ENCODE measurements around the gene GANC. TPM values are rescaled to one million over a fixed set of nuclear protein-coding genes. Genes with fewer than 3 reads are reported as not detected.

The GANC gene
- total RNA-seq, 4 donors from 2014 or later, result 20.8 to 63.5 (median 35.3) TPM

DNA sequence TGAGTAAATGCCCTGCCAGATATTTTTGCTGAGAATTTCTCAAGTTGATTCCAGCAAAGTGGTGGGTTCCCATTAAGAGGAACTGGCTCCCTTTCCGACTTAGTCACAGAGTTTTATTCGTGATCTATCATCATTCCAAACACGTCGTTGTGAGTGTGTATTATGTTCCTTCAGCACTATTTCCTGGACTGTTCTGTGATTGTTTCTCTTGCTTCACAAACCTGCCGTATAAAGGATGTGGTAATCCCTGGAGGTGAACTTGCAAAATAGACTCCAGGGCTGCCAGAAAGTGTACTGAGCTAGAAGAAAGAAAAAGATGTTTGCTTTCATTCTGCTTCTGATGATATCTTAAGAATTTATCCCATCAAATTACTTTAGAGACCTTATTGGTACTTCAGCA lies 71.8 kb downstream of the GANC start:
- Histone ChIP-seq H3K27me3 (no peaks in the 10 kb centered on the region), H3K4me3 (no peak overlapping the region), H3K9me3 (no peaks in the 10 kb centered on the region), H3K36me3 (peaks cover 0 to 19% (median 0%) of the 10 kb centered on the region in 3 donors), H3K4me1 (no peaks in the 10 kb centered on the region), H3K27ac (no peak overlapping the region)
- no peak for TF ChIP-seq POLR2A (IDR thresholded peaks at IDR 0.05)
- TF ChIP-seq, protein P1, sequence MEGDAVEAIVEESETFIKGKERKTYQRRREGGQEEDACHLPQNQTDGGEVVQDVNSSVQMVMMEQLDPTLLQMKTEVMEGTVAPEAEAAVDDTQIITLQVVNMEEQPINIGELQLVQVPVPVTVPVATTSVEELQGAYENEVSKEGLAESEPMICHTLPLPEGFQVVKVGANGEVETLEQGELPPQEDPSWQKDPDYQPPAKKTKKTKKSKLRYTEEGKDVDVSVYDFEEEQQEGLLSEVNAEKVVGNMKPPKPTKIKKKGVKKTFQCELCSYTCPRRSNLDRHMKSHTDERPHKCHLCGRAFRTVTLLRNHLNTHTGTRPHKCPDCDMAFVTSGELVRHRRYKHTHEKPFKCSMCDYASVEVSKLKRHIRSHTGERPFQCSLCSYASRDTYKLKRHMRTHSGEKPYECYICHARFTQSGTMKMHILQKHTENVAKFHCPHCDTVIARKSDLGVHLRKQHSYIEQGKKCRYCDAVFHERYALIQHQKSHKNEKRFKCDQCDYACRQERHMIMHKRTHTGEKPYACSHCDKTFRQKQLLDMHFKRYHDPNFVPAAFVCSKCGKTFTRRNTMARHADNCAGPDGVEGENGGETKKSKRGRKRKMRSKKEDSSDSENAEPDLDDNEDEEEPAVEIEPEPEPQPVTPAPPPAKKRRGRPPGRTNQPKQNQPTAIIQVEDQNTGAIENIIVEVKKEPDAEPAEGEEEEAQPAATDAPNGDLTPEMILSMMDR (IDR thresholded peaks at IDR 0.05), result no peak
- DNase-seq, result no peak

GRCh38 chr15:42345504-42345903 lies 72.5 kb downstream of the GANC start:
- Histone ChIP-seq H3K27ac (no peak overlapping the region), H3K4me3 (no peak overlapping the region), H3K36me3 (peaks cover 0 to 24% (median 0%) of the 10 kb centered on the region in 3 donors), H3K4me1 (no peaks in the 10 kb centered on the region), H3K27me3 (no peaks in the 10 kb centered on the region), H3K9me3 (no peaks in the 10 kb centered on the region)
- TF ChIP-seq, protein P1 (IDR thresholded peaks at IDR 0.05), result no peak
- no peak for TF ChIP-seq POLR2A (IDR thresholded peaks at IDR 0.05)
- no peak for DNase-seq

DNA sequence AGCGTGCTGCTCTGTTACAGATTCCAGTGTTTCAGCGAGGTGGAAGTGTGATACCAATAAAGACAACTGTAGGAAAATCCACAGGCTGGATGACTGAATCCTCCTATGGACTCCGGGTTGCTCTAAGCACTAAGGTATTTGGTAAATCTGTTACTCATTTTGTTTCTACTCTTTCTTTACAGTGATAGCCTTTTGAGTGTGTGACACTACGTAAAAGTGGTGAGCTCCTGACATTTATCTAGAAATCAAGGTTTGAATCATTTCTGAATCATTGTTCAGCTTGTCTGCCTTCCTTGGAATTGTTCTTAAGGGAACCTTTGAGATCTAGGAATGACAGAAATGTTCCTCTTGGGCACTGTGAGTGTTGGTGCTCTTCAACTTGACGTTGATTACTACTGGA lies 75.1 kb downstream of the GANC start:
- Histone ChIP-seq H3K27me3 (no peaks in the 10 kb centered on the region), H3K27ac (no peak overlapping the region), H3K4me3 (no peak overlapping the region), H3K4me1 (no peaks in the 10 kb centered on the region), H3K9me3 (no peaks in the 10 kb centered on the region), H3K36me3 (peaks cover 0 to 50% (median 0%) of the 10 kb centered on the region in 3 donors)
- no peak for DNase-seq
- TF ChIP-seq, protein P1 (IDR thresholded peaks at IDR 0.05), result no peak
- TF ChIP-seq POLR2A (IDR thresholded peaks at IDR 0.05), result no peak

GRCh38 chr15:42349186-42349585 lies 76.2 kb downstream of the GANC start:
- no peak for TF ChIP-seq POLR2A (IDR thresholded peaks at IDR 0.05)
- TF ChIP-seq, protein P1 (IDR thresholded peaks at IDR 0.05), result no peak
- no peak for DNase-seq
- no peaks in the 10 kb centered on the region for H3K27me3 ChIP-seq
- H3K4me1 ChIP-seq, result no peaks in the 10 kb centered on the region
- H3K4me3 ChIP-seq, result no peak overlapping the region
- no peaks in the 10 kb centered on the region for H3K9me3 ChIP-seq
- peaks cover 0 to 56% (median 0%) of the 10 kb centered on the region in 3 donors for H3K36me3 ChIP-seq
- H3K27ac ChIP-seq, result no peak overlapping the region

GRCh38 chr15:42352401-42352800 lies 79.4 kb downstream of the GANC start:
- no peak for DNase-seq
- Histone ChIP-seq H3K27ac (no peak overlapping the region), H3K4me1 (no peaks in the 10 kb centered on the region), H3K27me3 (no peaks in the 10 kb centered on the region), H3K4me3 (no peak overlapping the region), H3K36me3 (peaks cover 0 to 60% (median 0%) of the 10 kb centered on the region in 3 donors), H3K9me3 (no peaks in the 10 kb centered on the region)
- TF ChIP-seq POLR2A (IDR thresholded peaks at IDR 0.05), result no peak
- TF ChIP-seq, protein P1 (IDR thresholded peaks at IDR 0.05), result no peak

DNA sequence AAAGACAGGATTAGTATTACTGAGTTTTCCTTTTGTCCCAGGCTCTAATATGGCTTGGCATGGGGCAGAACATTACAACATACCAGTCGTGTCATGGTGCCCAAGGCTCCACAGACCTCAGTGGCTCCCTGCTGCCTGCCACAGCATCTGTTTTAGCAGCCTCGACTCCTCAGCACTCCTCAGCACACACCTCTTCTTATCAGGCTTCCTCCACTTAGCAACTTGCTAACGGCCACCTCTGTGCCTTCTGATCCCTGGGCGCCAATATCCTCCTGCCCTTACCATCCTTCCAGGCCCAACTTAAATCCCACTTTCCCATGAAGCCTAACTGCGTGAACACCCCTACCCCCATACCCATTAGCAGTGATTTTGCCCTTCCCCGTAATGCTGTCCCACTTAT lies 80.1 kb downstream of the GANC start:
- no peak for DNase-seq
- Histone ChIP-seq H3K9me3 (no peaks in the 10 kb centered on the region), H3K36me3 (peaks cover 0 to 59% (median 0%) of the 10 kb centered on the region in 3 donors), H3K4me1 (no peaks in the 10 kb centered on the region), H3K4me3 (no peak overlapping the region), H3K27ac (no peak overlapping the region), H3K27me3 (no peaks in the 10 kb centered on the region)
- TF ChIP-seq, protein P1 (IDR thresholded peaks at IDR 0.05), result no peak
- no peak for TF ChIP-seq POLR2A (IDR thresholded peaks at IDR 0.05)
